CD4-positive, alpha-beta T cell treated with Interleukin-17A for 1 hour (primary cell): Measurements from ENCODE around the gene CFAP97D2.
"Not testable (repeated sequence)": the region's sequence is repeated elsewhere in the genome, so short reads cannot be mapped to it uniquely, and the experiment has no call there.

ENCODE experiments used
- DNase-seq: peaks from one replicate; pipeline ENCODE4 v3.0.0-alpha.2; 2020

CFAP97D2 gene

GRCh38 chr13:114179087-114179658 is at the start of gene CFAP97D2:
Gene CFAP97D2 (plus strand): TSS chr13:114179257. CDS start chr13:114179331, 74 bp downstream.
- no peak for DNase-seq

GRCh38 chr13:114129649-114130062 is 49.4 kb upstream of the CFAP97D2 start:
- DNase-seq, result no peak

GRCh38 chr13:114130131-114130836 is 48.8 kb upstream of the CFAP97D2 start:
- DNase-seq, result no peak

DNA sequence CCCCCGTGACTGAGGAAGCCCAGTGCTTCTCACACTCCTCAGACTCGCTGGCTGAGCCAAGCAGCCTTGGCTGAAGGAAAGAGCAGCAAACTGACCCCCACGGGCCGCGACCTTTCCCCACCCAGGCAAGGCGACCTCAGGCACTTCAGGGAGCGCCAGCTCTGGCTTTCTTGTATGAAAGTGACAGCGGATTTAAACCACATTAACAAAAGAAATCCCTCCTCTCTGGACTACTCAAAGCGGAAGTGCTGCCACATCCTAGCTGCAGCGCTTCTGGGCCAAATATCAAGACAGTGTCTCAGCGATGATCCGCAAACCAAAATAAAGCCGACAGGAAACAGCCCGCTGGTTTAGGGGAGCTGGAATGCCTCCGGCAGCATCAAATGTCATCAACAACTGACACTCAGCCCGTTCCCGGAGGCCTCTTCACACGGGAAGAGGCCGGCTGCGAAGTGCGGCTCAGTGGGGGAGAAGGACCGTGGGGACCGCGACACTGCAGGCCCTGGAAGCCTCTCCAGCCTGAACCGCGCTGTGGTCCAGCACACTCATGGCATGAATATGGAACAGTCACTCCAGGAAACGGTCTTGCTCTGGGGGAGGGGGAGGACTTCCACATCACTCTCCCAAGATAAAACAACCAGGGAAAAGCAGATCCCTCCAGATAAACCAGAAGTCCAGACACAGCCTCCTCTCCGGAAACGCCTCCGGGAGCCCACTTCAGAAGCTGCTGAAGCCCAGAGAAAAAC is 48.0 kb upstream of the CFAP97D2 start:
- DNase-seq, result peak; percentile 74

GRCh38 chr13:114131583-114132418 is 47.3 kb upstream of the CFAP97D2 start:
- no peak for DNase-seq

DNA sequence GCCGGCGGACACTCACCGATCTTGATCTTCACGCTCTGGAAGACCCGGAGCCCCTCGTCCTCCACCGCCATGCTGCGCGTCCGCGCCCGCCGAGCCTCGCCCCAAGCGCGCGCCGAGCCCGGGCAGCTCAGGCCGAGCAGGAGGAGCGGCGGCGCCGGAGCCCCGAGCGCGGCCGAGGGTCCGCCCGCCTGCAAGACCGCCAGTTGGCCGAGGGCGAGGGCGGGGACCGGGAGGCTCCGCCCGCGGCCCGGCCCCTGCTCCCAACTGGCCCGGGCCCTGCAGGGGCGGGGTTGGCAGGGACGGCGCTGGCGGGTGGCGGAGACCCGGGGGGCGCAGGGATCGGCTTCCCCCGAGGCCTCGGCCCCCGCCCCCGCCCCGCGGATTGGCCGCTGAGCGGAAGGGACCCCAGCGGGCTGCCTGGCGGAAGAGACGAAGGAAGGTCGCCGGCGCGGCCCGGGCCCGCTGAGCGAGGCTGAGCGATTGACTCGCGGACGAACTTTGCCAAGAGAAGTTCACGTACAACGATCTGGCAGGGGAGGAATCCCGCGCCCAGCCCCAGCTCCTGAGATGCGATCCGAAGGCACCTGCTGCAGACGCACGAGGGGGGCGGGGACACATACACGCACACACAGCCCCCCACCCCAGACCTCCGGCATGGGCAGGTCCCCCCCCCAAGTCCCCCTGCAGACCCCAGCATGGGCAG is 46.5 kb upstream of the CFAP97D2 start, which contains the start of gene RASA3:
Gene RASA3, minus strand, starts transcription at position 205 of the 703 bp plus-strand sequence. Its CDS starts 134 bp downstream, at position 71.
- peak; percentile 65 for DNase-seq

GRCh38 chr13:114133126-114133525 is 45.9 kb upstream of the CFAP97D2 start:
- not testable (repeated sequence) for DNase-seq

DNA sequence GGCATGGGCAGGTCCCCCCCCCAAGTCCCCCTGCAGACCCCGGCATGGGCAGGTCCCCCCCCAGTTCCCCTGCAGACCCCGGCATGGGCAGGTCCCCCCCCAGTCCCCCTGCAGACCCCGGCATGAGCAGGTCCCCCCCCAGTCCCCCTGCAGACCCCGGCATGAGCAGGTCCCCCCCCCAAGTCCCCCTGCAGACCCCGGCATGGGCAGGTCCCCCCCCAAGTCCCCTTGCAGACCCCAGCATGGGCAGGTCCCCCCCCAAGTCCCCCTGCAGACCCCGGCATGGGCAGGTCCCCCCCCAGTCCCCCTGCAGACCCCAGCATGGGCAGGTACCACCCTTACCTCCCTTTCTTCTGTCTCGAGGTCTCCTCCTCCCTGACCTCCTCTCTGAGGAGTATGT is 45.5 kb upstream of the CFAP97D2 start:
- DNase-seq, result not testable (repeated sequence)

DNA sequence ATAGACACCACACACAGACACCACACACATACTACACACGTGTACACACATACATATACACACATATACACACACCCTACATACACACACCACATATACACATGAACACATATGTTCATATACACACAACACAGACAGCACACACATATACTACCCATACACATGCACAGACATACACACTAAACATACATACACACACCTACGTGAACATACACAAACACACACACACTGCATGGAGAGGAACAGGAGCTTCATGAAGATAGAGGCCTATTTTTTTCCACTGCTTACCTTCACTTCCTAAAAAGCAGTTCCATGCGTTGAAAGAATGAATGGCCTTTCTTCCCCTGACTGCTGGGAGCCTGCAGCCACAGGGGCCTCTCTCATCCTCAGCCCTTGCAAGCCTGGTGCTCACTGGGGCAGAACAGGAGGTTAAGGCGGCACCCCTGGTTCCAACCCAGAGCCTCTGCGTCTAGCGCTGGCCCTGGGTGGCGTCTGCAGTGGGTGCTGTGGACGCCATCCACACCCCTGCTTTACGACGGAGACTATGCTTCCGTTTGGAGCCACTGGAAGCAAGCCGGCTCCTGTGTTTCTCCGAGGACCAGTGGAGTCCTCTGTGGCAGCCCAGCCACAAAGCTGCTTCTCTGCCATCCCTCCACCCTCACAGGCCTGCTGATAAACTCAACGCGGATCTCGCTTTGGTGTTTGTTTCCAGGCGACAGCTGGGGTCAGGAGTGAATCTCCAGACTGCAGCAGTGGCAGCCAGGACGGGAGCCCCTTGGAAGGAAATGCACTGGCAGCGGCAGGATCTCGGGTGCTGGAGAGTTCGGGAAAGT is 44.7 kb upstream of the CFAP97D2 start:
- DNase-seq, result no peak

DNA sequence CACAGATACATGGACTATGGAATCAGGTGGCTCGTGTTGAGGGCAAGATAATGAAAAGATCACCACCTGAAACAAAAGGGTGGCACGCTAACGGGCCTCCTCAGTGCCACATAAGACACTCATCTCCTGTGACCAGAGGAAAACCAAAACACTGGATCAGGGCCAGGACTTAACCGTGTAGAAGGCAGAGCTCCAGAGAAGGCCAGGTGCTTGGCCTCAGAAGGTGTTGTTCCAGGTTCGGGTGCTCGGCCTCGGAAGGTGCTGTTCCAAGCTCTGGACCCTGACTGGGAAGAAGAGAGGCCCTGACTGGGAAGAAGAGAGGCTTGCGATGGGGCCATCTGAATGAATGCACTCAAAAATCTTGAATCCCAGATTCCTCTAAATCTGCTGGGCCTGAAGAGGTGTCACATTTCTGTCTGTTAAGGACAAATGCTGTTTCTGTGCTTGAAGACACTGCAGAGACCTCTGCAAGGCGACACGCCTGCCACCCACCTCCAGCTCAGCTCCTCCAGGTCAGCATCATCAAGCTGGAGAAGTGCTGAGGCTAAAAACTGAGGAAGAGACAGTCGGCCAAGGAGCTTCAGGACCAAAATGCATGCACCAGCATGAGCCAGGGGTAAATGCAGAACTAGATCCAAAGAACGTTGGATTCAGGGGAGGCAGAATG is 44.0 kb upstream of the CFAP97D2 start:
- DNase-seq, result no peak

GRCh38 chr13:114135731-114136171 is 43.3 kb upstream of the CFAP97D2 start:
- no peak for DNase-seq

DNA sequence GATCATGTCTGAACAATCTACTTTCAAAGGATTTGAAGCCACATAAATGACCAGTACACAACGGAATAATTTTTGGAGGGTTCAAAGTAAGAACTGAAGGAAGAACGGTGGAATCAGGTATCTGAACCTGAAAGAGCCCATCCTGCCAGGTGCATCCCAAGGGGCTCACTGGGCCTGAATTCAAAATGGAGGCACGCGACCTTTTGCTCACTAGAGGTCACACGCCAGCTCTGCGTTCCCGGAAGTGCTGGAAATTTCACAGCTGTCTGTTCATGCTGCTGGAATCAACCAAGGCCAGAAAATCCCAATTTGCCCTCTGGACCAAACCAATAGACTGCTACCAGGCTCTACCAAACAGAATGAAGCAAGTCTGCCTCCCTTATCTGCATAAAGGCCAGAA is 42.5 kb upstream of the CFAP97D2 start:
- DNase-seq, result no peak

DNA sequence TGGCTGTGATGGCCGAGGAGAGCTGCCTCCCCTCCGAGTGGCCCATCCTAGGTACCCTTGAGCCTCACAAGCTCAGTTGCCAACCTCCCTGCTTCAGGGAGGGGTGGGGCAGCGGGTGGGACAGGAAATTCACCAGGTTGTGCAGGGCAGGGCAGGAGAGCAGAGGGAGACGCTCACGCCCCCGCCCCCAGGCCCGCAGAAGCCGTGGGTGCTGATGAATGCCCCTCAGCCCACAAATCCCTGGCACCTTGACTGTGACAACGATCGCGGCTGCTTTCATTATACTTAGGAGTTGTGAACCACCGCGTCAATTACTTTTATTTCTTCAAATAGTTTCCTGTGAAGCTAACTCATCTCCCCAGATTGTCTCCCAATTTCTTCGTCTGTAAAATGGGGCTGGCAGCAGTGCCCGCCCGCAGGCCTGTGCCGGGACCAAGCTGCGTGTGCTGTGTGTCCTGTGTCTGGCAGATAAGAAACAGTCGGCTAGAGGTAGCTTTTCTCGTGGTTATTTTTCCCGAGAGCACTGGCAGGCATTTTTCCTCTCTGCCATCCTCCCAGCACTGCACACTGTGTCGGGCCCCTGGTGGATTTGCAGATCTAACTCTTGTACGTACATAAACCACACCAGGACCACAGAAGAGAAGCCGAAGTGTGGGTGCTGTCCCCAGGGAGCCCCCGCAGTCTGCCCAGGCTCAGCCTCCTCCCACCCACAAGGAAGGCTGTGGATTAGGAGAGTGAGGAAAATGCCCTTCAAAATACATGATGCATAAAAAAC is 38.7 kb upstream of the CFAP97D2 start:
- peak; percentile 66 for DNase-seq

GRCh38 chr13:114140906-114141250 is 38.2 kb upstream of the CFAP97D2 start:
- peak; percentile 53 for DNase-seq

DNA sequence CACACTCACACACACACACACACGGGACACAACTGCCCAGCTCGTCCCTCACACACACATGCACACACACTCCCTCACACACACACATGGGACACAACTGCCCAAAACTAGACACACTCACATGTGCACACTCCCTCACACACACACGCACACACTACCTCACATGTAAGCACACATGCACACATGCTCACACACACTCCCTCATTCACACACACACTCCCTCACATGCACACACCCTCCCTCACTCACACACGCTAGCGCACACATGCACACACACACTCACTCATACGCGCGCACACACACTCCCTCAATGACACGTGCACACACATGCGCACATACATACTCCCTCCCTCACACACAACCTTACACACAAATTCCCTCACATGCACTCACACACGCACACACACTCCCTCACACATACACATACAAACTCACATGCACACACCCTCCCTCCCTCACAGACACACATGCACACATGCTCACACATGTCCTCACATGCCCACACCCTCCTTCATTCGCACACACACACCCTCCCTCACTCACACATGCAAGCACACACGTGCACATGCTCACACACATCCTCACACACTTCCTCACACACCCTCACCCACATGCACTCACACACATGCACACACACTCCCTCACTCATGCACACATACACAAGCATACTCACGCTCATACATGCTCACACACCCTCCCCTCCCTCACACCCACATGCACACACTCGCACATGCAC is 37.6 kb upstream of the CFAP97D2 start:
- DNase-seq, result no peak

DNA sequence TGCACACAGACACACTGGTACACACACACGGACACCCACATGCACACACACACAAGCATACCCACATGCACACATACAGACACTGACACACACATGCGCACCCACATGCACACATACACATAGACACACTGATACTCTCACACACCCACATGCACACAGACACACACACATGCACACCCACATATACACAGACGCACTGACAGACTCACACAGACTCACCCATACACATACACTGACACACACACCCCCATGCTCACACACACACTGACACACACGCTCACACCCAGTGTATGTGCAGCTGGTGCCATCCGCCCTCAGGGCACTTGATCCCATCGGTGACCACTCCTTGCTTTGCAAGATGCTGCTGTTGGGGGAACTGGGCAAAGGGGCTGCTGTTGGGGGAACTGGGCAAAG is 36.9 kb upstream of the CFAP97D2 start:
- no peak for DNase-seq

GRCh38 chr13:114142640-114143490 is 36.2 kb upstream of the CFAP97D2 start:
- peak; percentile 88 for DNase-seq
